Hair follicular keratinocyte (primary cell): Measurements from ENCODE around the gene ZNF862. TPM values are rescaled to one million over a fixed set of nuclear protein-coding genes. Genes with fewer than 3 reads are reported as not detected.

Experiments used
- total RNA-seq: library from RNA; depleted of rRNA; stranded (reverse); fragments of >200 nt; gene quantifications from 2 replicates; pipeline ENCODE4 v1.2.3, GENCODE V29; 2015

ZNF862 gene
- 1.0 and 6.5 TPM in 2 replicates for total RNA-seq

GRCh38 chr7:149838224-149838991 lies at the start of gene ZNF862:
TSS of gene ZNF862 (plus strand) at chr7:149838375. CDS start at chr7:149838612, 237 bp downstream.

GRCh38 chr7:149873074-149873969 lies 35.1 kb downstream of the ZNF862 start, which contains the start of gene ATP6V0E2:
TSS of gene ATP6V0E2 (plus strand) at chr7:149873969. CDS start at chr7:149874066, 97 bp downstream.

Other genes with a start within 250 kb of the ZNF862 start
- 0.68 and 0.94 TPM in 2 replicates for gene ZNF467, start 64.8 kb upstream of the ZNF862 start, total RNA-seq
- gene ATP6V0E2, start 35.6 kb downstream of the ZNF862 start, total RNA-seq, result 1.7 and 2.7 TPM in 2 replicates